GM12865 (cell line): ENCODE measurements around the gene IFNA16.
A peak's percentile ranks its signal among the peaks of the same experiment; 100 is the strongest.
"Not testable (repeated sequence)": the region's sequence is repeated elsewhere in the genome, so short reads cannot be mapped to it uniquely, and the experiment has no call there.

Experiments used
- DNase-seq: peaks from one replicate; pipeline ENCODE4 v3.0.0; 2010; ENCODE audit warnings: low read depth
- H3K4me3 ChIP-seq: 2 replicates; pipeline ENCODE4 v1.5.1; 2011; ENCODE audit warnings: mild to moderate bottlenecking, low read depth, low read length, control low read depth
- TF ChIP-seq, protein P1 (sequence below): IDR thresholded peaks from 2 replicates; pipeline ENCODE4 v1.5.1; 2011; ENCODE audit warnings: low read length, control low read depth, low read depth, inconsistent platforms; ENCODE audit not compliant: insufficient read depth; ENCODE audit errors: missing control alignments

The IFNA16 gene

DNA sequence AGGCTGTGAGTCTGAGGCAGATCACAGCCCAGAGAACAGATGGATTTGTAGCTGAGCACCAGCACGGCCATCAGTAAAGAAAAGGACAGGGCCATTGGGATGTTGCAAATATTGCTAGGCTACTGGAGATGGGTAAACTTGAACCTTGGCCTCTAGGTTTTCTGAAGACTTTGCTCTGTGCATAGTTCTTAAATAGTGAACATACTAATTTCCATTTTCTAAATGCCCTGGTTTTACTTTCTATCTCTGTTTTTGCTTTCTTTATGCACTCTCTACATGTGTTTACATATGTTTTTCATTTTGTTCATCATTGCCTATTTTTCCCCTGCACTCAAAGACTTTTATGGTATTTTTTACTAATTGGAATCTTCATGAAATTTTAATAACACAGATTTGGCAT, at the start of gene IFNA16:
TSS of gene IFNA16 (minus strand) at position 101 of the 400 bp plus-strand sequence. CDS start at position 95, 6 bp downstream.
- not testable (repeated sequence) for H3K4me3 ChIP-seq, DNase-seq

DNA sequence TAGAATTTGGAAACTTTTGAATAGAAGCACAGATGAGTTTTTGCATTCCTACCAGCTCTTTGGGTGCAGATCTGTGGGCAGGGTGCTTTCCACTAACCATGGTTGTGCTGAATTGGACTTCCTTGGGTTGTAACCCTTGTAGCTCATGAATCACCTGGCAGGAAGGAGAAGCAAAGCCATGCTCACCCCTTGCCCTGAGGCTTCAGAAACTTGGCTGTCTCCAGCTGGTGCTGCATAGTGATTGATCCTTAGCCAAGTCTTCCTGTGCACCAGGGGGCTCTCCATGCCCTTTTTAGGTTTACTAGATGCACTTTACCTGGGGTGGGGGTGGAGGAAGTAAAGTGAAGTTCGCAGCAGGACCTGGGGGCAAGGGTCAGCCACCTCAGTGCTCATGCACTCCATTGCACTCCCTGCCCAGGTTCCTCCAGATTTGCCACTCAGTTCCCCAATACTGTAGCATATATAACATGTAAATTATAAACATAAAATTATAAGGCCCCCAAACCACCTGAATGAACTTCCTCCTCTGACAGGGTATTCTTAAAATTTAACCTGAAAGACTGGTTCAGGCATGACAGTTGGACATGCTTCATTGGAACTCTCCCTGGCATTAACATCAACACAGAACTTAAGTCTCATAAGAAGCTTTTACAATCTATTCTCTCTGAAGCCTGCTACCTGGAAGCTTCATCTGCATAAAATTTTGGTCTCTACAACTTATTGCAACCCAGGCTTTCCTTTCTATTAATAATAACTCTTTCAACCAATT, 48.5 kb upstream of the IFNA16 start:
- peak; percentile 21 for DNase-seq
- TF ChIP-seq, protein P1, sequence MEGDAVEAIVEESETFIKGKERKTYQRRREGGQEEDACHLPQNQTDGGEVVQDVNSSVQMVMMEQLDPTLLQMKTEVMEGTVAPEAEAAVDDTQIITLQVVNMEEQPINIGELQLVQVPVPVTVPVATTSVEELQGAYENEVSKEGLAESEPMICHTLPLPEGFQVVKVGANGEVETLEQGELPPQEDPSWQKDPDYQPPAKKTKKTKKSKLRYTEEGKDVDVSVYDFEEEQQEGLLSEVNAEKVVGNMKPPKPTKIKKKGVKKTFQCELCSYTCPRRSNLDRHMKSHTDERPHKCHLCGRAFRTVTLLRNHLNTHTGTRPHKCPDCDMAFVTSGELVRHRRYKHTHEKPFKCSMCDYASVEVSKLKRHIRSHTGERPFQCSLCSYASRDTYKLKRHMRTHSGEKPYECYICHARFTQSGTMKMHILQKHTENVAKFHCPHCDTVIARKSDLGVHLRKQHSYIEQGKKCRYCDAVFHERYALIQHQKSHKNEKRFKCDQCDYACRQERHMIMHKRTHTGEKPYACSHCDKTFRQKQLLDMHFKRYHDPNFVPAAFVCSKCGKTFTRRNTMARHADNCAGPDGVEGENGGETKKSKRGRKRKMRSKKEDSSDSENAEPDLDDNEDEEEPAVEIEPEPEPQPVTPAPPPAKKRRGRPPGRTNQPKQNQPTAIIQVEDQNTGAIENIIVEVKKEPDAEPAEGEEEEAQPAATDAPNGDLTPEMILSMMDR: no peak
- H3K4me3 ChIP-seq: no peak overlapping the region

DNA sequence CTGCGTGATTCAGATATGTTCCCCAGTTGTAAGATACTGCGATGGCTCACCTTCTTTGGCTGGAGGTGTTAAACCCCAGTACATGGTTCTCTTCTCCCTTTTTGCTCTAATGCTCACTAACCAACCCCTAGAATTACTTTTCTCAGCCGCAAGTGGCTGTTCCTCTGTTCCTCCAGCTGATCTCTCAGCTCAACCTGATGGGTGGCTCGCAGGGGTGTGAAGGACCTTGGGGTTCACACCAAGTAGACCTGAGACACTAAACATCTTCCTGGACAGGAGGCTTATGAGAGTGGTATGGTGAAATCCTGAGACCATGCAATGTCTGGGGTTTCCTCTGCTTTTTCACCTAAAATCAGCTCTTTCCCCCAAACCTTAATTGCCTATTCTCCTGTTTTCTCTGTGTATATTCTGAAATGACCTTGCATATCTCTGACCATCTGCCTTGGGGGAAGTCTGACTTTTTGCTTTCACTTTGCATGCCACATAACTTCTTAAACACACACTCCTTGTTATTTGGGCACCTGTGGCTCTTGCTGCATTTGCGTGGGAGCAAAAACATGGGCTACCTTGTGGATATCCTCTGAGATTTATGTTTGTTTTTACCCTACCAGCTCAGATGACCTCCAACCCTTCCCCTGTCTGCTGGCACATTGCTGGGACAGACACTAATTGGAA, 38.6 kb upstream of the IFNA16 start:
- TF ChIP-seq, protein P1: no peak
- DNase-seq: no peak
- no peak overlapping the region for H3K4me3 ChIP-seq

DNA sequence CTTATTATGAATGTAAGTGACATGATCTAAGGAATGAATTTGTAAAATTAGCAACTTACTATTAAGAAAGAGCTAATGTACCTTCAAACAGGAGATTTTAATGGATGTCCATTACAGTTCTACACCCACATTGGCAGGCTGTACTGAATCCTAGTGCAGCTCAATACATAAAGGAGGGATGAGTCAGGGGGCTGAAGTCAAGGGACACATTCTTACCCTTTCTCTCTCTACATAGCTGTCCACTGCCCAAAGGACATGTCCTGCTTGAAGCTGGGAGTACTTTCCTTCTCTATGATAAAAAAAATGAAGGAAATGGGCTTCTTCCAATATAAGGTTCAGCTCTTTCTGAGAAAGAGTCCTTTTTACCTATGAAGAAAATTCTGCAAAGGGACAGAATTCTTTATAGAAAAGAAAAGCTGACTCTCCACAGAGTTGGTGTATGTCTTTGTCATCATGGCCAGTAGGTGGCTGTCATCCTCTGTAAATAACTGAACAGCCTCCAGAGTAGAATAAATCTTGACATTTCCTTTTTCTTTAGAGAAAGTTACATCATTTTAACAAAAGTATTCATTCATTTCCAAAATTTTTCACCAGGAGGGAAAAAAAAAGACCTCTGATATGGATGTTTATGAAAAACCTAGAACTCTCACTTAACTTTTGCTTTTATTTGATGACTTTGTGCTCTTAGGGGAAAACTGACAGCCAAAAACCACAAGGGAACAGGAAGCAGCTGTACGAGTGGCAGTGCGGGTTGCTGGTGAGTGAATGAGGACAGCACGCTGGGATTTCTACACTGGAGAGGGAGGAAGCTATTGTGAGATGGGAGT, 35.8 kb upstream of the IFNA16 start:
- no peak overlapping the region for H3K4me3 ChIP-seq
- TF ChIP-seq, protein P1: peak; percentile 57
- DNase-seq: peak; percentile 40

DNA sequence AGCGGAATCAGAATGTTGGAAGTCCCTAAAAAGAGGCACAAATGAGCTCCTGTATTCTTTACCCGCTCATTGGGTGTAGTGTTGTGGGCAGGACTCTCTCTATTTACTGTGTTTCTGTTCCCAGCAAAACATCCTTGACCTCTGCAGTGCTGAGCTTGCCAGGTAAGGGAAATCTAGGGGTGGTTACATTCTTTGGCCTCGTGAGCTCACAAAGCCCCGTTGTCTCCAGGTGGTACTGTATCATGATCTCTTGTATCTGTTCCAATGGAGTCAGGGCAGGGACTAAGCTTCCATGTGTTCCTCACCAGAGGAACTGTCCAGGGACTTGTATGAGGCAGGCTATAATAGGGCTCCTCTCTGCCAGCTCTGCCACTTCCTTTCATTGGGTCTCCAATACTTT, 34.5 kb upstream of the IFNA16 start:
- TF ChIP-seq, protein P1: no peak
- no peak for DNase-seq
- H3K4me3 ChIP-seq: no peak overlapping the region

DNA sequence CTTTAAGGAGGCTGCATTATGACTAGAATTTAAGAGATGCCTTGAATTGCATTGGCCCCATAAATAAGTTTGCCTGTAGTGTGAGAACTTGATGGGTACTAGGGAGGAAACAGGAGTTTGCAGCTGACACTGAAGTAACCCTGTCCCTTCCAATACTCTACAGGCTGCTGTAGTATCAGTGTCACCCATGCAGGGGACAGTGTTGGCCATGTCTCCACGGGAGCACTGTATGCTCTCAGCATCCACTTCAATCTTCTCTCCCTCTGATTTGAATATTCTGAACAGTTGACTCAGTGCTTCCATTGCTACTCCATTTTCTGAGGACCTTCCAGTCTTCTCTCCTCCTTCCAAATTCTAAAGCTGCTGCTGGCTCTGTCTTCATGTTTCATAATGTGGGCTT, 34.1 kb upstream of the IFNA16 start:
- no peak overlapping the region for H3K4me3 ChIP-seq
- TF ChIP-seq, protein P1: no peak
- no peak for DNase-seq

DNA sequence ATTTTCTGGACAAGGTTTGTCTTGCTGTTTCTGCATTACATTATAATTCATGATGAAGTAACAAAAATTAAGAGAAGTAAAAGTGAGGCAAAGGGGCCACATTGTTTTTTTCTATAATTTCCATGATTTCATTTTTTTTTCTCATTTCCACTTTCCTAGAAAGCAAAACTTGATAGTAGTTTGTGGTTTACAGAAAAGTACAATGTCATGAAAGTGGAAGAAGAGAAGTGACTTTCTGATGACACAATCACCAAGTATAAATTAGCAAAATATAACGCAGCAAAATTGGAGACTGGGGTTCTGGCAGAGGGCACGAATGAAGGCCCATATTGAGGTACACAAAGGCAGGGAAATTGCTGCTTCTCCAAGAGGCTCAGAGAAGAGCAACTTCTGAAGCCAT, 27.7 kb upstream of the IFNA16 start:
- H3K4me3 ChIP-seq: no peak overlapping the region
- DNase-seq: no peak
- TF ChIP-seq, protein P1: no peak
